Ectodermal cell (in vitro differentiated cells): ENCODE results near the gene ARHGEF28.

Source experiments
- H3K27ac ChIP-seq: 2 replicates; pipeline ENCODE4 v1.7.0; 2013; ENCODE audit warnings: mild to moderate bottlenecking, low read depth, low read length; ENCODE audit not compliant: insufficient read depth, poor library complexity, severe bottlenecking
- H3K27me3 ChIP-seq: 2 replicates; pipeline ENCODE4 v1.7.0; 2013; ENCODE audit warnings: mild to moderate bottlenecking, low read length; ENCODE audit not compliant: insufficient read depth, control insufficient read depth, poor library complexity, severe bottlenecking
- H3K36me3 ChIP-seq: one replicate; pipeline ENCODE4 v1.7.0; 2013; ENCODE audit warnings: low read length; ENCODE audit not compliant: control insufficient read depth, insufficient read depth
- H3K4me1 ChIP-seq: one replicate; pipeline ENCODE4 v1.7.0; 2013; ENCODE audit warnings: low read length; ENCODE audit not compliant: control insufficient read depth, insufficient read depth
- H3K4me3 ChIP-seq: 2 replicates; pipeline ENCODE4 v1.7.0; 2013; ENCODE audit warnings: low read depth, low read length, control low read depth; ENCODE audit not compliant: insufficient read depth
- H3K9me3 ChIP-seq: 2 replicates; pipeline ENCODE4 v1.7.0; 2013; ENCODE audit warnings: mild to moderate bottlenecking, low read length, moderate library complexity; ENCODE audit not compliant: control insufficient read depth
- WGBS, 2 experiments: methylation state at CpG; one replicate each; pipeline ENCODE4 v1.1.7; 2013; ENCODE audit warnings: missing lambda C conversion rate in 2 of 2; 5-methylcytosine and 5-hydroxymethylcytosine counted together

Gene ARHGEF28

DNA sequence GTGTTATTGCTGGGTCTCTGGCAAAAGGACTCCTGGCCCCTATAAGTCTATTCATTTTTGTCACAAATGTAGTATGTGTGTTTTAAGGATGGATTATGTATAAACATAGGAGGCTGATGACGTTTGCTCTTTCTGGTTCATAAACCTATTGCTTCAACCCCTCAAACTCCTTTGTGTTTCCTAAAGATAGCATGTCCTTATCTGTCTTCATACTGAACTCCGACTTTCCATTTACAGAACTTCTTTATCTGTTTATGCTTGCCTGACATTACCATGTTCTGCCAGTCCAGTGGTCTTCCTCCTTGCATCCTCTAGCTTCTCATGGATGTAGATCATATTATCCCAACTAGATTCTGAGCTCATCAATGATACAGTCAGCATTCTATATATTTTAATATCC is 46.1 kb downstream of the ARHGEF28 start:
- no peaks in the 10 kb centered on the region for H3K4me1 ChIP-seq
- no peaks in the 10 kb centered on the region for H3K9me3 ChIP-seq
- no peaks in the 10 kb centered on the region for H3K27me3 ChIP-seq
- WGBS, 2 experiments, result 88 to 90% methylated on average over 2 of the region's 2 CpGs
- H3K36me3 ChIP-seq, result no peaks in the 10 kb centered on the region
- H3K4me3 ChIP-seq, result no peak overlapping the region
- H3K27ac ChIP-seq, result no peak overlapping the region

DNA sequence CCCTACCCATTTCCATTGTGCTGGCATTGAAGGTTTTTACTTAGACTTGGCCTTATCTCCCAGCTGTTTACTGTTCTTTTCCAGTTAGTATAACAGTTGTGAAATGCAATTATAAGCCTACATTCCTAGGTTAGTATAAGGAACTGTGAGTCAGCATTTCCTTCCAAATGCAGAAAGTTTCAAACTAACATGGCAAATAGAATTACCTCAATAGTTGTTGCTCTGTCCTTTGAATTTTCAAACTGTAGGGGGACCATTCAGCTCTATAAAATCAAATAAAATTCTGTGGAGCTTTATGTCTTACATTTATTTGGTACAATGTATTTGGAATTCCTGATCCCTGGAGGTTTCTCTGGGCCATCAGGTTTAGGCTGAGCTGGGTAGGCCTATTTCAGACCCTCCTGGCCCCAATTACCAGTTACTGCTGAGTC is 47.2 kb downstream of the ARHGEF28 start:
- H3K4me1 ChIP-seq, result no peaks in the 10 kb centered on the region
- no peaks in the 10 kb centered on the region for H3K36me3 ChIP-seq
- no peak overlapping the region for H3K4me3 ChIP-seq
- no peaks in the 10 kb centered on the region for H3K9me3 ChIP-seq
- no peaks in the 10 kb centered on the region for H3K27me3 ChIP-seq
- H3K27ac ChIP-seq, result no peak overlapping the region

DNA sequence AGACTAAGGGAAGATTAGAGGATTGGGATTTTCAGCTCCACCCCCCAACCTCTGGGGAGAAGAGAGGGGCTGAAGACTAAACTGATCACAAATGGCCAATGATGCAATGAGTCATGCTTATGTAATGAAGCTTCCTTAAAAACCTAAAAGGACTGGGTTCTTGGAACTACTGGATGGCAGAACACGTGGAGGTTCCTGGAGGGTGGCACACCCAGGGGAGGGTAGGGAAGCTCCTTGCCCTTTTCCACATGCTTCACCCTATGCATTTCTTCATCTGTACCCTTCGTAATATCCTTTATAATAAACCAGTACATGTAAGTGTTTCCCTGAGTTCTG is 48.6 kb downstream of the ARHGEF28 start:
- 83 to 91% methylated on average over 1 to 2 of the region's 2 CpGs for WGBS, 2 experiments
- H3K9me3 ChIP-seq, result no peaks in the 10 kb centered on the region
- no peak overlapping the region for H3K4me3 ChIP-seq
- H3K27me3 ChIP-seq, result no peaks in the 10 kb centered on the region
- no peaks in the 10 kb centered on the region for H3K36me3 ChIP-seq
- no peaks in the 10 kb centered on the region for H3K4me1 ChIP-seq
- no peak overlapping the region for H3K27ac ChIP-seq

- H3K27ac ChIP-seq, result no peak overlapping the region
- no peaks in the 10 kb centered on the region for H3K9me3 ChIP-seq
- no peaks in the 10 kb centered on the region for H3K27me3 ChIP-seq
- WGBS, 2 experiments, result 94% methylated on average over 4 of the region's 4 CpGs
- H3K4me3 ChIP-seq, result no peak overlapping the region
- no peaks in the 10 kb centered on the region for H3K36me3 ChIP-seq
- no peaks in the 10 kb centered on the region for H3K4me1 ChIP-seq
Measured at GRCh38 chr5:73678322-73678740, 52.3 kb downstream of the ARHGEF28 start.

DNA sequence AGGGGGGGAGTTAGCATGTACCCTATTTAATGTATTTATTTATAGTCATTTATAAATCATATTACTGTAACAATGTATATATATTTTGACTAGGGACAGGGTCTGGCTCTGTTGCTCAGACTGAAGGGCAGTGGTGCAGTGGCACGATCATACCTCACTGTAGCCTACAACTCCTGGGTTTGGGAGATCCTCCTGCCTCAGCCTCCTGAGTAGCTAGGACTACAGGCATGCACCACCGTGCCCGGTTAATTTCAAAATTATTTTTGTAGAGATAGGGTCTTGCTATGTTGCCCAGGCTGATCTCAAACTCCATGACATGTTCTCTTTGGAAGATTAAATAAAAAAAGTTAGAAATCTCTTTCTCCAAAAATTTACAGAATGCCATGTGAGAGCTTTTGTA is 52.8 kb downstream of the ARHGEF28 start:
- Histone ChIP-seq H3K27ac (no peak overlapping the region), H3K4me1 (no peaks in the 10 kb centered on the region), H3K9me3 (no peaks in the 10 kb centered on the region), H3K36me3 (no peaks in the 10 kb centered on the region), H3K4me3 (no peak overlapping the region), H3K27me3 (no peaks in the 10 kb centered on the region)
- WGBS, 2 experiments, result 87 to 93% methylated on average over 3 of the region's 3 CpGs

- 88 to 94% methylated on average over 1 of the region's 1 CpG for WGBS, 2 experiments
- no peak overlapping the region for H3K4me3 ChIP-seq
- H3K27ac ChIP-seq, result no peak overlapping the region
- H3K27me3 ChIP-seq, result no peaks in the 10 kb centered on the region
- H3K4me1 ChIP-seq, result no peaks in the 10 kb centered on the region
- no peaks in the 10 kb centered on the region for H3K36me3 ChIP-seq
- no peaks in the 10 kb centered on the region for H3K9me3 ChIP-seq
Measured at GRCh38 chr5:73682176-73682575, 56.2 kb downstream of the ARHGEF28 start.

GRCh38 chr5:73684691-73685090 is 58.7 kb downstream of the ARHGEF28 start:
- Histone ChIP-seq H3K27ac (no peak overlapping the region), H3K36me3 (no peaks in the 10 kb centered on the region), H3K4me3 (no peak overlapping the region), H3K27me3 (no peaks in the 10 kb centered on the region), H3K4me1 (no peaks in the 10 kb centered on the region), H3K9me3 (no peaks in the 10 kb centered on the region)
- 80 to 81% methylated on average over 7 of the region's 7 CpGs for WGBS, 2 experiments

- no CpG with 5 or more reads among the region's 1 CpG for WGBS, 2 experiments
- Histone ChIP-seq H3K4me1 (no peaks in the 10 kb centered on the region), H3K4me3 (no peak overlapping the region), H3K27me3 (no peaks in the 10 kb centered on the region), H3K27ac (no peak overlapping the region), H3K9me3 (no peaks in the 10 kb centered on the region), H3K36me3 (no peaks in the 10 kb centered on the region)
Measured at GRCh38 chr5:73686912-73687311, 60.9 kb downstream of the ARHGEF28 start.

GRCh38 chr5:73687357-73687756 is 61.4 kb downstream of the ARHGEF28 start:
- no peaks in the 10 kb centered on the region for H3K4me1 ChIP-seq
- H3K9me3 ChIP-seq, result no peaks in the 10 kb centered on the region
- no peak overlapping the region for H3K4me3 ChIP-seq
- H3K36me3 ChIP-seq, result no peaks in the 10 kb centered on the region
- 93 to 100% methylated on average over 1 of the region's 1 CpG for whole genome bisulfite sequencing, 2 experiments
- H3K27ac ChIP-seq, result no peak overlapping the region
- H3K27me3 ChIP-seq, result no peaks in the 10 kb centered on the region

GRCh38 chr5:73690015-73690414 is 64.0 kb downstream of the ARHGEF28 start:
- Histone ChIP-seq H3K4me1 (no peaks in the 10 kb centered on the region), H3K4me3 (no peak overlapping the region), H3K9me3 (no peaks in the 10 kb centered on the region), H3K27me3 (no peaks in the 10 kb centered on the region), H3K27ac (no peak overlapping the region), H3K36me3 (no peaks in the 10 kb centered on the region)
- WGBS, 2 experiments, result 93 to 98% methylated on average over 2 to 3 of the region's 3 CpGs

GRCh38 chr5:73691302-73692080 is 65.5 kb downstream of the ARHGEF28 start:
- Histone ChIP-seq H3K4me1 (no peaks in the 10 kb centered on the region), H3K36me3 (no peaks in the 10 kb centered on the region), H3K27me3 (no peaks in the 10 kb centered on the region), H3K4me3 (no peak overlapping the region), H3K27ac (no peak overlapping the region), H3K9me3 (no peaks in the 10 kb centered on the region)
- WGBS, 2 experiments, result 62 to 94% methylated on average over 1 to 3 of the region's 3 CpGs
